ENCODE measurements around the gene CDH4.

DNA sequence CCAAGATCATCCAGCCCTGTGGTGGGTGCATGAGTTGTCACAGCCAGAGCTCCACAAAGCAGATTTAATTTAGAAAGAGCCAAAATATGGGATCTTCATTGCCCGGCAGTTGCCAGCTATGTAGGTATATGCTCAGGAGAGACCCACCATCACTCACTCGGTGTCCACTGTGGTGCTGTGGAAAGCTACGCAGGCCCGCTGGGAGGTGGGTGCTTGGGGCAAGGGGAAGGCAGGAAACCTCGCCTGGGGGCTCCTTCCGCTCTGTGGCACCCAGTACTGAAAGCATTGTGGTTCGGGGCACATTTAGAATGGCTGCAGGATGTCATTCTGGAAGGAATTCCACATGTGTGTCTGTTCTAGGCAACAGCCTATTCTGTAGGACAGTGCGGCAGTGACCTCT lies 553.7 kb downstream of the CDH4 start:
- TF ChIP-seq, protein P1, sequence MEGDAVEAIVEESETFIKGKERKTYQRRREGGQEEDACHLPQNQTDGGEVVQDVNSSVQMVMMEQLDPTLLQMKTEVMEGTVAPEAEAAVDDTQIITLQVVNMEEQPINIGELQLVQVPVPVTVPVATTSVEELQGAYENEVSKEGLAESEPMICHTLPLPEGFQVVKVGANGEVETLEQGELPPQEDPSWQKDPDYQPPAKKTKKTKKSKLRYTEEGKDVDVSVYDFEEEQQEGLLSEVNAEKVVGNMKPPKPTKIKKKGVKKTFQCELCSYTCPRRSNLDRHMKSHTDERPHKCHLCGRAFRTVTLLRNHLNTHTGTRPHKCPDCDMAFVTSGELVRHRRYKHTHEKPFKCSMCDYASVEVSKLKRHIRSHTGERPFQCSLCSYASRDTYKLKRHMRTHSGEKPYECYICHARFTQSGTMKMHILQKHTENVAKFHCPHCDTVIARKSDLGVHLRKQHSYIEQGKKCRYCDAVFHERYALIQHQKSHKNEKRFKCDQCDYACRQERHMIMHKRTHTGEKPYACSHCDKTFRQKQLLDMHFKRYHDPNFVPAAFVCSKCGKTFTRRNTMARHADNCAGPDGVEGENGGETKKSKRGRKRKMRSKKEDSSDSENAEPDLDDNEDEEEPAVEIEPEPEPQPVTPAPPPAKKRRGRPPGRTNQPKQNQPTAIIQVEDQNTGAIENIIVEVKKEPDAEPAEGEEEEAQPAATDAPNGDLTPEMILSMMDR (IDR thresholded peaks at IDR 0.05): no peak
- TF ChIP-seq POLR2A (IDR thresholded peaks at IDR 0.05): no peak
